AG10803 (cell line): ENCODE data around the gene HTR3B.

ENCODE experiments used
- DNase-seq: peaks from one replicate; pipeline ENCODE4 v3.0.0; 2010; ENCODE audit warnings: low read depth
- H3K4me3 ChIP-seq: 2 replicates; pipeline ENCODE4 v1.5.1; 2011; ENCODE audit warnings: mild to moderate bottlenecking, low read length, control low read depth
- TF ChIP-seq, protein P1 (sequence below): conservative IDR thresholded peaks from 2 replicates; pipeline ENCODE4 v1.5.1; 2011; ENCODE audit warnings: mild to moderate bottlenecking, low read length, control low read depth, inconsistent platforms

The HTR3B gene

DNA sequence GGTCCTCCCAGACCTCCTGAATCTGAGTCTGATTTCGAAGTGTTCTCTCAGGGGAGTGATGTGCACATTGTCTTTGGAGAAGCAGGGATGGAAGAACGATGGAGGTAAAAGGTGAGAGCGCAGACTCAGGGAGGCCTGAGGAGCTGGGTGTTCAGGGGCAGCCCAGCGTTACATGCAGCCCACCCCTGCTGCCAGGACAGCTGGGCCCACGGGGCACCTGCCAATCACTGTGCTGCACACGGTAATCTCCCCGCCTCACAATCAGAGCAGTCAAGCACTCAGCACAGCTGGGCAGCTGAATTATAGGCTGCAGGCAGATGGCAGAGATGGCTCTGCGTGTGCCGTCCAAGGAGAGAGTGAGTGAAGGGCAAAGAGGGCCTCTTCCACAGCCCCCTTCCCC, 52.4 kb downstream of the HTR3B start:
- DNase-seq = no peak
- no peak overlapping the region for H3K4me3 ChIP-seq
- TF ChIP-seq, protein P1, sequence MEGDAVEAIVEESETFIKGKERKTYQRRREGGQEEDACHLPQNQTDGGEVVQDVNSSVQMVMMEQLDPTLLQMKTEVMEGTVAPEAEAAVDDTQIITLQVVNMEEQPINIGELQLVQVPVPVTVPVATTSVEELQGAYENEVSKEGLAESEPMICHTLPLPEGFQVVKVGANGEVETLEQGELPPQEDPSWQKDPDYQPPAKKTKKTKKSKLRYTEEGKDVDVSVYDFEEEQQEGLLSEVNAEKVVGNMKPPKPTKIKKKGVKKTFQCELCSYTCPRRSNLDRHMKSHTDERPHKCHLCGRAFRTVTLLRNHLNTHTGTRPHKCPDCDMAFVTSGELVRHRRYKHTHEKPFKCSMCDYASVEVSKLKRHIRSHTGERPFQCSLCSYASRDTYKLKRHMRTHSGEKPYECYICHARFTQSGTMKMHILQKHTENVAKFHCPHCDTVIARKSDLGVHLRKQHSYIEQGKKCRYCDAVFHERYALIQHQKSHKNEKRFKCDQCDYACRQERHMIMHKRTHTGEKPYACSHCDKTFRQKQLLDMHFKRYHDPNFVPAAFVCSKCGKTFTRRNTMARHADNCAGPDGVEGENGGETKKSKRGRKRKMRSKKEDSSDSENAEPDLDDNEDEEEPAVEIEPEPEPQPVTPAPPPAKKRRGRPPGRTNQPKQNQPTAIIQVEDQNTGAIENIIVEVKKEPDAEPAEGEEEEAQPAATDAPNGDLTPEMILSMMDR = no peak

DNA sequence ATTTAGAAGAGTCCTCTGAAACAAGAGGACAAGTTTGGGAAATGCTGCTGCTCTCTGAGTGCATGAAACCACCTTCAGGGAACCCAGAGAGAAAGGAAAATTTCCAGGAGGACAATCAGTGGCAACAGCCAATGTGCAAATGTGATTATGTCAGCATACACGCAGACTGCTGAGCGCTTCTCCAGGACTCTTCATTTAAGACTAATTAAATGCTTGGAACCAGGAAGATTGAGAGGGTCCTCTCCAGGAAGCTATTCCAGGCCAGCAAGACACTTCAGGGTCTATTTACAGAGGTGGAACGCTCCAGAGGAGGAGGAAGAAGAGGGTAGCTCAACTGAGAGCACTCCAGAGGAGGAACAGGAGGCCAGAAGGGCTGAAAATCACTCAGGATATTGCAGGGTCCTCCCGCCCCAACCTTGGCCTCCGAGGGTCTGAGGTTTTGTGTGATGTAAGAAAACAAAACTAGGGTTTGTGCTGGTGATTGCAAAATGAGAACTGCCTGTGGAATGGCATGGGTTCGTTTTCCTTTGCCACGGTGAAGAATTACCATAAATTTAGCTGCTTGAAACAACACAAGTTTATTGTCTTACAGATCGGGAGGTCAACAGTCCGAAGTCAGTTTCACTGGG, 56.2 kb downstream of the HTR3B start:
- TF ChIP-seq, protein P1 = no peak
- no peak for DNase-seq
- no peak overlapping the region for H3K4me3 ChIP-seq

DNA sequence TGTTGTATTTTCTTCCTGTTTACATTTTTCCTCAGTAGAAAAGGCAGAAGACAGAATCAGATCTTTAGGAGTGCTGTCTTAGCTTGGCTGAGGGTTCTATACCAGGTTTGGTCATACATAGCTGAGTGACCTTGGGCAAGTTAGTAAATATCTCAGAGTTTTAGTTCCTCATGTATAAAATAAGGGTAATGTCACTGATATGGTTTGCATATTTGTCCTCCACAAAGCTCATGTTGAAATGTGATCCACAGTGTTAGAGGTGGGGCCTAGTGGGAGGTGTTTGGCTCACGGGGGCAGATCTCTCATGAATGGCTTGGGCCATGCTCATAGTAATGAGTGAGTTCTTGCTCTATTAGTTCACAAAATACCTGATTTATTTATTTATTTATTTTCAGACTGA, 62.8 kb downstream of the HTR3B start:
- DNase-seq = no peak
- TF ChIP-seq, protein P1 = no peak
- no peak overlapping the region for H3K4me3 ChIP-seq

DNA sequence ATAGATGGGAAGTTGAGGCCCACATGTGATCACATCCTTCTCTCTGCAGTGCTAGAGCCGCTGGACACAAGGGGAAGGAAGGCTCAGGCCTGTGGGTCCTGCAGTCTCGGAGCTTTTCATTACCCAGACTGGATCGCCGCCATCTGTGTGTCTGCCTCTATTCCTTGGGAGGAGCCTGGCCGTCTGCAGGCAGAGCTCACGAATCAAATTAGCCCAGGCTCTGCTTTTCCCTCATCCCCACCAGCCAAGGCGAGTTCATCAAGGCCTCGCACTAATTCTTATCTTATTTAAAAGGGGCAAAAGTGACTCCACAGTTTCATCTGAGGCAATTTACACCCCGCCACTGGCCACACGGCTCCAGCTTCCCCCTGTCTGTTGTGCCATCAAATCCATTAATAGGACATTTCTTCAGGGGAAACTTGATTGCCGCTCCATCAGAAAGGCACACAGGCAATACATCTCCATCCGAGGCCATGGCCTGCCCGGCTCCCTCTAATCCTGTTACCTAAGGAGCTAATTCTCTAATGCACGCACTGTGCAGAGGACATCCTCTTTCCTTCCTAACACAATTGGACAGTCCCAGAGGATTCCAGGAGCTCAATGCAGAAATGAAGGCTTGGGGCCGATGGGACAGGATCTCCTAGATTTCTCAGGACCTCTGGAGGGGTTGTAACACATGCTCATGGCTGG, 67.1 kb downstream of the HTR3B start:
- TF ChIP-seq, protein P1 = no peak
- no peak overlapping the region for H3K4me3 ChIP-seq
- DNase-seq = no peak

DNA sequence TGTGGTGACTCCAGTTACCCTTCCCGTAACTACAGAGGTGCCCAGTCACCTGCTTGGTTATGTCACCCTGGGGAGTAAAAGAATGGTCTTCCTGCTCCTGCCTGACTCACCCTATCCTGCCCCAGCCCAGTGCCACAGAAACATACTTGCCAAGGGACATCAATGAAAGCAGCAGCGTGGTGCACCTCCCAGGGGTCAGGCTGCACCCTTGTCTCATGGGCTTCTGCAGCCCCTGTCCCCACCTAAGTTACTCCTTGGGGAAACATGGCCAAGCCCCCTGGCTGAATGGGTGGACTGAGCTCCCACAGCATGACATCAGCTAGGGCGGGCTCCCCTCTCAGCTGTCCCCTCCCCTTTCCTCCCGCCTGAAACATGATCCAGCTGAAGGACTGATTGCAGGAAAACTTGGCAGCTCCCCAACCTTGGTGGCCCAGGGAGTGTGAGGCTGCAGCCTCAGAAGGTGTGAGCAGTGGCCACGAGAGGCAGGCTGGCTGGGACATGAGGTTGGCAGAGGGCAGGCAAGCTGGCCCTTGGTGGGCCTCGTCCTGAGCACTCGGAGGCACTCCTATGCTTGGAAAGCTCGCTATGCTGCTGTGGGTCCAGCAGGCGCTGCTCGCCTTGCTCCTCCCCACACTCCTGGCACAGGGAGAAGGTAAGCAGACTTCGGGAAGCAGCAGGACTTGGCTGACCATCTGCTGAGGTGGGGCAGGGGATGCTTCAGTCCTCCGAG, 70.3 kb downstream of the HTR3B start, which contains the start of gene HTR3A:
Gene HTR3A, plus strand, starts transcription at position 368 of the 730 bp plus-strand sequence. Its CDS starts 218 bp downstream, at position 586.
- no peak within 1 kb of the TSS for H3K4me3 ChIP-seq

DNA sequence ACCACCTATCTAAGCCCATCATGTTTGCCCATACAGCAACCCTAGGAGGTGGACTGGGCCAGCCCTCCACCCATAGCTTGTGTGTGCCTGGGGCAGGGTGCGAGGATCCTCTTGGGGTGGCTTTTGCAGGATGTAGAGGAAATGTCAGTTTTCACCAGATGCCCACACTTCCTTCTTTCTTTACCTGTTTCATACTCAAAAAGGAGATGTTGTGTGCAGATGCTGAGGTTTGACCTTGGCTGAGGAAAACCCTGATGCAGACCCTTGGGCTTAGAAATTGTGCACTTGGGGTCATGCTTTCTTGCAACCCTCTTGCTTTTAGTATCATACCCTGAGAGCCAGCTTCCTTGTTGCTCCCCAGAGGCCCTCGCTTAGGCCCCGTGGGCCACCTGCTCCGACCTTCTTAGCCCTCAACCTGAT, 72.5 kb downstream of the HTR3B start:
- H3K4me3 ChIP-seq = no peak overlapping the region
- TF ChIP-seq, protein P1 = no peak
- DNase-seq = no peak

More for the DNA sequence above, 70.3 kb downstream of the HTR3B start, which contains the start of gene HTR3A:
- DNase-seq = no peak
- TF ChIP-seq, protein P1 = no peak
